GM23248 (cell line): ENCODE measurements around the gene SLC10A3.

Experiments used
- EZH2 ChIP-seq: fragments of 200-600 bp; sonication (generic); IDR thresholded peaks from 2 replicates; pipeline ENCODE4 v1.6.1; 2018; ENCODE audit warnings: antibody characterized with exemption, mild to moderate bottlenecking; ENCODE audit not compliant: insufficient read depth, poor library complexity, severe bottlenecking
- EZH2phosphoT487 ChIP-seq: fragments of 200-600 bp; sonication (generic); IDR thresholded peaks from 2 replicates; pipeline ENCODE4 v1.6.1; 2018; ENCODE audit warnings: antibody characterized with exemption, moderate library complexity, mild to moderate bottlenecking, low read depth; ENCODE audit not compliant: insufficient read depth

DNA sequence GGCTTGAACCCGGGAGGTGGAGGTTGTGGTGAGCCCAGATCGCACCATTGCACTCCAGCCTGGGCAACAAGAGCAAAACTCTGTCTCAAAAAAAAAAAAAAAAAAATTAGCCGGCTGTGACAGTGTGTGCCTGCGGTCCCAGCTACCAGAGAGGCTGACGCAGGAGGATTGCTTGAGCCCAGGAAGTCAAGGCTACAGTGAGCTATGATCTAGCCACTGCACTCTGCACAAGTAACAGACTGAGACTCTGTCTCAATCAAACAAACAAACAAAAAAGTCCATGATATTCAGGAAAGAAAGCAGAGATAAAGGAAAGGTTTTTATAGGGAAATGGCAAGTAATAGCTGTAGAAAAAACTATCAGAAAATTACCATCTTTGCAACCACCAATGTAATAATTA lies 9.2 kb downstream of the SLC10A3 start:
- no peak for TF ChIP-seq EZH2
- no peak for TF ChIP-seq EZH2phosphoT487
